ENCODE data around the gene ST8SIA4. TPM values are rescaled to one million over a fixed set of nuclear protein-coding genes. Genes with fewer than 3 reads are reported as not detected.

The ST8SIA4 gene
- total RNA-seq = 2.3 and 3.7 TPM in 2 replicates

DNA sequence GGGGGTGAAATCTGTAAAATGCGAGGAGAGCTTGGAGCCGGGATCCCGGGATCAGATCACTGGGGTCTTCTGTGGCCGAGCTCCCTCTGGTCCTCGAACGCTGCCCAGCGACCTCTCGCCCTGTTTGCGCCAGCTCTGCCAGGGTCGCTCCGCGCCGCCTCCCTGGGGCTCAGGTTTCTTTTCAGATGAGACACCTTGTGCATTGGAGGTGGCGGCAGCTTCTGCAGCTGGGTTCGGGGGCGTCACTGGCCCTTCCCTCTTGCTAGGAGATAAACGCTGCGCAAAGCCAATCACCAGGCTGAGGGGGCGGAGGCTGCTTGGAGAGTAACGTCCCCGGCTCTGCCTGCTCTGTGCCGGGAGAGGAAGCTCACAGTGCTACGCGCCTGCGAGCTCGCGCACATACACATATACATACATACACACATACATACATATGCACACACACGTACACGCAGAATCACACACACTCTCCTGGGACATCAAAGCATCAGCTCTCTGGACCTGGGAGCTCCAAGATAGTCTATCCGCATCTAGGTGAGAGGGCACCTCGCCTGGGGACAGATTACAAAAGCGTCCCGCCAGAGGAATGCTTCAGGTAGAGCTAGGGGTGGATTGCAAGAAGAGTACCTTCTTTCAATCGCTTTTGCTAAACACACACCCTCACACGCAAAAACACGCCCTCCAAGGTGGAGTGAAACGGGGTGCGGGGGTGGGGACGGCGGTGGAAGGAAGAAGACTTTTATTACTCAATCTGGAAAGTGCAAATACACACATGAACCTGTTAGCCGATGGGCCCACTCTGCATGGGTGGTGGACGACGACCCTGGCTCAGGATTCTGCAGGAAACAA, at the start of gene ST8SIA4:
Gene ST8SIA4 (minus strand): TSS at position 244 of the 849 bp plus-strand sequence. CDS start 327 bp downstream, outside the sequence.

Small RNAs within 50 kb of the gene (small RNA-seq; reads per million reads assigned to genes)
- not detected for gene MIR548P
